IMR-90 (cell line): ENCODE results near the gene SMC6. TPM values are rescaled to one million over a fixed set of nuclear protein-coding genes. Genes with fewer than 3 reads are reported as not detected.

Experiments used
- ATAC-seq: fragments of 200-7000 bp; cut with Tn5 transposase; 2 replicates; pipeline ENCODE4 v1.9.1; 2020; ENCODE audit warnings: low read depth, mild to moderate bottlenecking, moderate library complexity
- BruUV-seq: library from RNA; stranded (reverse); fragments of 400-500 nt; replicated peaks from 2 replicates; lab custom pipeline; 2021; lab: Mats Ljungman, UMichigan
- CTCF ChIA-PET: fragments of 300-600 bp; formaldehyde crosslinking; extraction: SDS; loops from one replicate; lab custom pipeline; 2021; ENCODE audit warnings: antibody characterized with exemption; lab: Yijun Ruan, JAX
- POLR2A ChIA-PET: fragments of 300-600 bp; sonication (Branson Sonifier 250); formaldehyde crosslinking; loops from one replicate; lab custom pipeline; 2022; ENCODE audit warnings: antibody characterized with exemption; ENCODE audit not compliant: unreplicated experiment; lab: Charles Lee
- DNase-seq: peaks from one replicate; pipeline ENCODE4 v3.0.0; 2013
- H2AFZ ChIP-seq: replicated peaks from 2 replicates; pipeline ENCODE3; 2013; ENCODE audit warnings: low read length, mild to moderate bottlenecking; ENCODE audit not compliant: poor library complexity
- H2AK5ac ChIP-seq: 2 replicates; pipeline ENCODE4 v1.6.1; 2013; ENCODE audit warnings: low read depth, low read length, inconsistent platforms
- H2AK9ac ChIP-seq: replicated peaks from 2 replicates; pipeline ENCODE3; 2013; ENCODE audit warnings: mild to moderate bottlenecking, low read depth, low read length, moderate library complexity; ENCODE audit not compliant: poor library complexity
- H2BK120ac ChIP-seq: 2 replicates; pipeline ENCODE4 v1.6.1; 2013; ENCODE audit warnings: low read depth, low read length, inconsistent platforms
- H2BK15ac ChIP-seq: 3 replicates; pipeline ENCODE4 v1.6.1; 2013; ENCODE audit warnings: low read depth, low read length, inconsistent platforms
- H2BK20ac ChIP-seq: 2 replicates; pipeline ENCODE4 v1.6.1; 2013; ENCODE audit warnings: low read depth, mild to moderate bottlenecking, inconsistent platforms, low read length, moderate library complexity
- H2BK5ac ChIP-seq: 2 replicates; pipeline ENCODE4 v1.6.1; 2013; ENCODE audit warnings: mild to moderate bottlenecking, low read depth, low read length, inconsistent platforms; ENCODE audit not compliant: poor library complexity, severe bottlenecking
- H3K14ac ChIP-seq: replicated peaks from 2 replicates; pipeline ENCODE4 v1.6.1; 2013; ENCODE audit warnings: low read depth, low read length, inconsistent platforms
- H3K18ac ChIP-seq: 2 replicates; pipeline ENCODE4 v1.6.1; 2013; ENCODE audit warnings: low read depth, low read length, control low read depth
- H3K23ac ChIP-seq: 2 replicates; pipeline ENCODE4 v1.6.1; 2013; ENCODE audit warnings: low read depth, low read length, inconsistent platforms
- H3K27ac ChIP-seq: 2 replicates; pipeline ENCODE4 v1.5.1; 2013; ENCODE audit warnings: mild to moderate bottlenecking, control low read depth, low read length; ENCODE audit not compliant: insufficient read depth
- H3K27me3 ChIP-seq: 2 replicates; pipeline ENCODE4 v1.6.1; 2013; ENCODE audit warnings: low read length; ENCODE audit not compliant: control insufficient read depth, insufficient read depth
- H3K36me3 ChIP-seq: 2 replicates; pipeline ENCODE4 v1.6.1; 2013; ENCODE audit warnings: low read length, mixed read lengths; ENCODE audit not compliant: control insufficient read depth, insufficient read depth
- H3K4ac ChIP-seq: 2 replicates; pipeline ENCODE4 v1.6.1; 2013; ENCODE audit warnings: low read depth, low read length, inconsistent platforms
- H3K4me1 ChIP-seq: 2 replicates; pipeline ENCODE4 v1.6.1; 2013; ENCODE audit warnings: low read length, mixed read lengths; ENCODE audit not compliant: control insufficient read depth, insufficient read depth
- H3K4me2 ChIP-seq: 2 replicates; pipeline ENCODE4 v1.6.1; 2013; ENCODE audit warnings: low read depth, mild to moderate bottlenecking, control low read depth, low read length, moderate library complexity
- H3K4me3 ChIP-seq: 2 replicates; pipeline ENCODE4 v1.5.1; 2013; ENCODE audit warnings: low read depth, mild to moderate bottlenecking, control low read depth, low read length, moderate library complexity; ENCODE audit not compliant: insufficient read depth
- H3K56ac ChIP-seq: 2 replicates; pipeline ENCODE4 v1.6.1; 2013; ENCODE audit warnings: low read length, inconsistent platforms; ENCODE audit not compliant: insufficient read depth; ENCODE audit errors: extremely low read depth
- H3K79me1 ChIP-seq, 2 experiments: 2 replicates each; pipeline ENCODE4 v1.6.1; 2013; ENCODE audit warnings: low read length in 2 of 2, inconsistent platforms in 1 of 2, low read depth in 1 of 2
- H3K9ac ChIP-seq: 2 replicates; pipeline ENCODE4 v1.6.1; 2013; ENCODE audit warnings: low read depth, low read length, control low read depth
- H3K9me1 ChIP-seq: 2 replicates; pipeline ENCODE4 v1.6.1; 2013; ENCODE audit warnings: low read length, inconsistent platforms; ENCODE audit not compliant: insufficient read depth
- H3K9me3 ChIP-seq: 2 replicates; pipeline ENCODE4 v1.6.1; 2013; ENCODE audit warnings: low read length; ENCODE audit not compliant: control insufficient read depth, insufficient read depth
- H4K20me1 ChIP-seq: 2 replicates; pipeline ENCODE4 v1.6.1; 2013; ENCODE audit warnings: low read length, inconsistent platforms; ENCODE audit not compliant: insufficient read depth
- H4K5ac ChIP-seq: 2 replicates; pipeline ENCODE4 v1.6.1; 2013; ENCODE audit warnings: mild to moderate bottlenecking, low read depth, low read length, control low read depth
- H4K8ac ChIP-seq, 2 experiments: 2 replicates each; pipeline ENCODE4 v1.6.1; 2013; ENCODE audit warnings: low read depth in 2 of 2, low read length in 2 of 2, control low read depth in 1 of 2, inconsistent platforms in 1 of 2
- H4K91ac ChIP-seq: 2 replicates; pipeline ENCODE4 v1.6.1; 2013; ENCODE audit warnings: low read depth, low read length, inconsistent platforms; ENCODE audit not compliant: insufficient read depth
- BHLHE40 ChIP-seq: fragments of 150-350 bp; IDR thresholded peaks from 2 replicates; pipeline ENCODE4 v1.6.1; 2016; ENCODE audit warnings: mild to moderate bottlenecking, low read depth, low read length
- MAFK ChIP-seq: IDR thresholded peaks from 2 replicates; pipeline ENCODE4 v1.6.1; 2012; ENCODE audit warnings: low read depth, low read length, improper control_type of control experiment
- NFE2L2 ChIP-seq: fragments of 150-350 bp; IDR thresholded peaks from 2 replicates; pipeline ENCODE4 v1.6.1; 2016; ENCODE audit warnings: low read depth, mild to moderate bottlenecking, low read length
- RAD21 ChIP-seq: IDR thresholded peaks from 2 replicates; pipeline ENCODE4 v1.6.1; 2012; ENCODE audit warnings: low read length, improper control_type of control experiment
- WGBS, 2 experiments: methylation state at CpG; one replicate each; pipeline versions ENCODE4 v1.1.5 to v1.1.7; 2013; ENCODE audit warnings: missing lambda C conversion rate in 2 of 2; ENCODE audit not compliant: insufficient read length in 1 of 2; ENCODE audit errors: extremely low coverage in 2 of 2; 5-methylcytosine and 5-hydroxymethylcytosine counted together
- dilution Hi-C: fragments of 300-500 bp; cut with HindIII; formaldehyde crosslinking; loops from one replicate; pipeline ENCODE4 v1.14.3; 2018; ENCODE audit warnings: low sequenced_read_pairs; ENCODE audit not compliant: unreplicated experiment
- in situ Hi-C: fragments of 300-500 bp; cut with MboI; formaldehyde crosslinking; loops from 3 replicates; pipeline ENCODE4 v1.14.3; 2019; ENCODE audit warnings: low sequenced_read_pairs, inconsistent platforms, mixed read lengths
- intact Hi-C: fragments of 100-400 bp; cut with micrococcal nuclease; formaldehyde crosslinking; loops from 2 replicates; pipeline ENCODE4 v1.10.0; 2022
- polyA plus RNA-seq, 3 experiments: library from polyadenylated mRNA; depleted of rRNA; stranded (reverse); fragments of >200 nt; gene quantifications; 2 replicates each; pipeline ENCODE4 v1.2.3, GENCODE V29; 2012; ENCODE audit warnings: low replicate concordance in 1 of 3
- total RNA-seq: library from RNA; depleted of rRNA; stranded (reverse); fragments of >200 nt; gene quantifications from 2 replicates; pipeline ENCODE4 v1.2.3, GENCODE V29; 2012

SMC6 gene
- total and polyA plus RNA-seq, 2 of the 4 experiments (the other 2 are of a cell fraction): 6.5 to 10.4 TPM

GRCh38 chr2:17748745-17749144 lies 4.9 kb downstream of the SMC6 start:
- no TSS peak for BruUV-seq
- no peak overlapping the region for H2AK9ac ChIP-seq
- no peak overlapping the region for H4K5ac ChIP-seq
- no CpG with 5 or more reads among the region's 6 CpGs for WGBS, 2 experiments
- H2BK120ac ChIP-seq: no peak overlapping the region
- H3K4me3 ChIP-seq: no peak overlapping the region
- H3K9me3 ChIP-seq: no peaks in the 10 kb centered on the region
- dilution Hi-C loops: no loop called here
- H3K27ac ChIP-seq: no peak overlapping the region
- ChIA-PET POLR2A (no interaction called here), CTCF (no interaction called here)
- no peak overlapping the region for H4K8ac ChIP-seq
- no peak overlapping the region for H2BK15ac ChIP-seq
- intact Hi-C loops: no loop called here
- no peak overlapping the region for H3K56ac ChIP-seq
- H4K20me1 ChIP-seq: no peaks in the 10 kb centered on the region
- H3K36me3 ChIP-seq: no peaks in the 10 kb centered on the region
- H3K4me1 ChIP-seq: no peaks in the 10 kb centered on the region
- no peak overlapping the region for H3K23ac ChIP-seq
- DNase-seq (no peak), ATAC-seq (no peak)
- H2AK5ac ChIP-seq: no peak overlapping the region
- TF ChIP-seq BHLHE40 (no peak), NFE2L2 (no peak), MAFK (no peak), RAD21 (no peak)
- H3K4me2 ChIP-seq: no peak overlapping the region
- in situ Hi-C loops: no loop called here
- no peak overlapping the region for H3K14ac ChIP-seq
- H2BK20ac ChIP-seq: no peak overlapping the region
- peaks cover 3% of the 10 kb centered on the region for H3K9me1 ChIP-seq
- no peak overlapping the region for H2BK5ac ChIP-seq
- no peak overlapping the region for H3K18ac ChIP-seq
- no peak overlapping the region for H4K91ac ChIP-seq
- H3K9ac ChIP-seq: no peak overlapping the region
- H3K27me3 ChIP-seq: no peaks in the 10 kb centered on the region
- H3K4ac ChIP-seq: no peak overlapping the region
- H2AFZ ChIP-seq: no peak overlapping the region
- peaks cover 13 to 20% of the 10 kb centered on the region in 2 experiments for H3K79me1 ChIP-seq
